Stimulated activated effector memory CD8-positive, alpha-beta T cell treated with anti-CD3 and anti-CD28 coated beads, Interleukin-12 subunit alpha, Interleukin-12 subunit beta, amount 100 ng/mL, for 72 hours (primary cell): ENCODE data around the gene AQP11.
"Not testable (repeated sequence)": the region's sequence is repeated elsewhere in the genome, so short reads cannot be mapped to it uniquely, and the experiment has no call there.

Experiments
- ATAC-seq: fragments of 150-1000 bp; cut with Tn5 transposase; 2 replicates; pipeline ENCODE4 v1.10.0; 2021
- DNase-seq, 2 donors: peaks; one replicate each; pipeline ENCODE4 v3.0.0; 2021 to 2022; ENCODE audit warnings: low spot score in 2 of 2
- H3K27ac Mint-ChIP-seq: one replicate; pipeline ENCODE4 v1.8.0; 2022; ENCODE audit warnings: mild to moderate bottlenecking, mixed read lengths
- H3K36me3 Mint-ChIP-seq: one replicate; pipeline ENCODE4 v1.8.0; 2022; ENCODE audit warnings: mild to moderate bottlenecking, mixed read lengths
- H3K4me1 Mint-ChIP-seq: one replicate; pipeline ENCODE4 v1.8.0; 2022; ENCODE audit warnings: mixed read lengths
- H3K4me3 Mint-ChIP-seq: one replicate; pipeline ENCODE4 v1.8.0; 2022; ENCODE audit warnings: mild to moderate bottlenecking, mixed read lengths
- H3K9me3 Mint-ChIP-seq: one replicate; pipeline ENCODE4 v1.8.0; 2022; ENCODE audit warnings: mixed read lengths

AQP11 gene

DNA sequence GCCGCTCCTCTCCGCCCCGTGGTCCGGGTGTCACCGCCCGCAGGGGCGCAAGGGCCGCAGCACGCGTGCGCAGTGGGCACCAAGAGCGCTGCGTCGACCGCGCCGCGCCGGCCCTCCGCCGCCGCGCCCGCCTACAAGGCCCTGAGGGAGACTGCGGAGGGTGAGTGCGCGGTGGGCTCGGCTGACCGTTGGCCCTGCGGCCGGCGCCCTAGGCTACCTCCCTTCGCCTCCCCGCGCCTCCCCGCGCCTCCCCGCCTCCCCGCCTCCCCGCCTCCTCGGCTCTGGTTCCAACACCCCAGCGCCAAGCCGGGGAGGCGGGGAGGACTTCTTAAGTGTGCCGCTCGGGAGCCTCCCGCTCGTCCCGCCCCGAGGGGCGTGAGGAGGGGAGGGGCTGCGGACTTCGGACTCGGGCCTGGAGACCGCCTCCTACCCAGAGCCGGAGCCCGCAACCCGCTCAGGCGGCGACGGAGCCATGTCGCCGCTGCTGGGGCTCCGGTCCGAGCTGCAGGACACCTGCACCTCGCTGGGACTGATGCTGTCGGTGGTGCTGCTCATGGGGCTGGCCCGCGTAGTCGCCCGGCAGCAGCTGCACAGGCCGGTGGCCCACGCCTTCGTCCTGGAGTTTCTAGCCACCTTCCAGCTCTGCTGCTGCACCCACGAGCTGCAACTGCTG lies at the start of gene AQP11:
Gene AQP11, plus strand, starts transcription at position 433 of the 673 bp plus-strand sequence. Its CDS starts 40 bp downstream, at position 473.
- H3K4me3 Mint-ChIP-seq, result peak within 1 kb of the TSS; percentile 83
- peaks cover 24% of the 10 kb centered on the region for H3K4me1 Mint-ChIP-seq
- DNase-seq, result peak; percentile 64 to 87
- no peaks in the 10 kb centered on the region for H3K9me3 Mint-ChIP-seq
- peaks cover 13% of the 10 kb centered on the region for H3K36me3 Mint-ChIP-seq
- H3K27ac Mint-ChIP-seq, result no peak within 1 kb of the TSS
- peak; percentile 90 for ATAC-seq

DNA sequence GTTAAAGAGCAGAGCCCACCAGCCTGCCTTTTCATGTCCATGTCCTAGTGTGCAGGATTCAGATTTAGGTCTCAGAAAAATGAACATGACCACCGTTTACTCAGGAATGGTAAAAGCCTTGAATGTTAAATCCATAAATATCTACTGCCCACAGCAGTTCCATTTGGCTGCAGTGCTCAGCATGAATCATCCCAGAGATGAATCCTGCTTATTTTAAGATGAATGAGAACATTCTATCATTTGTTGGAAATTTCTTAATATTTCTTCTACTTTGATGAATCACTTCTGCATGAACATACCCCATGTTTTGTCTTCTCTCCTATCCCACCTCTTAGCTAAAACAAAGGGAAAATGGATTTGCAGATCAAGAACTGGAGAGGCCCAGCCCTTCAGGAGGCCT lies 47.5 kb upstream of the AQP11 start:
- H3K4me1 Mint-ChIP-seq, result no peaks in the 10 kb centered on the region
- ATAC-seq, result no peak
- no peak overlapping the region for H3K27ac Mint-ChIP-seq
- H3K9me3 Mint-ChIP-seq, result no peaks in the 10 kb centered on the region
- H3K36me3 Mint-ChIP-seq, result no peaks in the 10 kb centered on the region
- H3K4me3 Mint-ChIP-seq, result no peak overlapping the region
- DNase-seq, result no peak

DNA sequence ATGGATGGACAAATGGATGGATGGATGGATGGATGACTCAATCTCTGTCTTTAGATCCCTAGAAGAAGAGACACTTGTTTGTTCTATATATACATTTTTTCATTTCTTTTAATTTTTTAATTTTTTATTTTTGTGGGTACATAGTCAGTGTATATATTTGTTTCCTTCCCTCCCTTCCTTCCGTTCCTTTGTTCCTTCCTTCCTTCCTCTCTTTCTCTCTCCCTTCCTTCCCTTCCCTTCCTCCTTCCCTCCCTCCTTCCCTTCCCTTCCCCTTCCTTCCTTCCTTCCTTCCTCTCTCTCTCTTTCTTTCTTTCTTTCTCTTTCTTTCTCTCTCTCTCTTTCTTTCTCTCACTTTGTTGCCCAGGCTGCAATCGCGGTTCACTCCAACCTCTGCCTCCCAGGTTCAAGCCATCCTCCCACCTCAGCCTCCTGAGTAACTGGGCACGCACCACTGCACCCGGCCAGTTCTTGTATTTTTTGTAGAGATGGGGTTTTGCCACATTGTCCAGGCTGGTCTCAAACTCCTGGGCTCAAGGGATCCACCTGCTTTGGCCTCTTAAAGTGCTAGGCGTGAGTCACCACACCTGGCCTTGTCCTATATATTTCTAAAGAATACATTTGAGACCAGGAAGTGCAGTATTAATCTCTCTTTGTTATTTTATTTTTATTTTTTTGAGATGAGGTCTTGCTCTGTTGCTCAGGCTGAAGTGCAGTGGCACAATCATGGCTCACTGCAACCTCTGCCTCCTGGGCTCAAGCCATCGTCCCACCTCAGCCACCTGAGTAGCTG lies 42.5 kb upstream of the AQP11 start:
- no peak for ATAC-seq
- no peaks in the 10 kb centered on the region for H3K9me3 Mint-ChIP-seq

GRCh38 chr11:77547863-77548551 lies 41.7 kb upstream of the AQP11 start:
- Mint-ChIP-seq H3K4me3 (no peak overlapping the region), H3K36me3 (no peaks in the 10 kb centered on the region), H3K9me3 (no peaks in the 10 kb centered on the region), H3K27ac (peak overlapping the region; percentile 6), H3K4me1 (peaks cover 9% of the 10 kb centered on the region)
- peak in 1 of 2 donors; percentile 50 for DNase-seq
- no peak for ATAC-seq

More for the DNA sequence above, 42.5 kb upstream of the AQP11 start:
- Mint-ChIP-seq H3K27ac (no peak overlapping the region), H3K4me3 (no peak overlapping the region), H3K36me3 (no peaks in the 10 kb centered on the region), H3K4me1 (peaks cover 9% of the 10 kb centered on the region)
- DNase-seq, result peak in 1 of 2 donors; percentile 36

DNA sequence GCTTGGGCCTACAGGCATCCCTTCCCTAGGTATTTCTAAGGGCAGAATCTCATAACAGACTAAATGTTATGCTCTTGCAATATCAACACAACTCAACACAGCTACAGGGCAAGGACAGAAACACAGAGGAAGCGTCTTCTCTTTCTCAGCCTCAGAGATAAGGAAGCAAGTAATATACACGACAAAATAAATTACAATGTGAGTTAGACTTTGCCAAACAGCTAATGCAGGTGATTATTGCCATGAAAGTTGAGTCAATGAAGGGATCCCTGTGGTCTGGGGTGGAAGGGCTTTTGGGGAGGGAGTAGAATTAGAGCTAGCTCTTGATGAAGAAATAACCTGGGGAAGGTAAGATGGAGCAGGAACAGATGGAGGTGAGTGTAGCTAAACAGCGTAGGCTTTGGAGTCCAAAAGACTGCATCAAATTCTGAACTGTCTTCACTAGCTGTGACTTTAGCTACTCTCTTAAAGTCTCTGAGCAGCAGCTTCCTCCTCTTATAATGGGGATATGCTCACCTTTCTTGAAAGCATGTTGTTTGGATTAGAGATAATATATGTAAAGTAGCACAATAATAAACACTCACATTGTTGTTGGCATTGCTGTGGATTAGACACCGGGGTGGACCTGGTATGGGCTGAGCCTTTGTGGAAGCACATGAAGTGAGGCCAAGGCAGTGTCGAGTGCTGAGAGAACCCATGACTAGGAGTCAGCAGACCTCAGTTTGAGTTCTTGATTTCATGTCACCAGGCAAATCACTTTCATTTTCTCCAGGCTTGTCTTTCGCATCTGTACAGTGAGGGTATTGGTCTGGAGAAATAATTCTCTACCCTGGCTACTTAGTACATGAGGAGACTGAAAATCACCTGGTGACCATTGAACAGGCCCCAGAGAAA lies 41.0 kb upstream of the AQP11 start:
- no peaks in the 10 kb centered on the region for H3K36me3 Mint-ChIP-seq
- peak in 1 of 2 donors; percentile 44 for DNase-seq
- ATAC-seq, result no peak
- peak overlapping the region; percentile 6 for H3K27ac Mint-ChIP-seq
- H3K4me3 Mint-ChIP-seq, result no peak overlapping the region
- H3K9me3 Mint-ChIP-seq, result no peaks in the 10 kb centered on the region
- peaks cover 9% of the 10 kb centered on the region for H3K4me1 Mint-ChIP-seq

- H3K27ac Mint-ChIP-seq, H3K4me3 Mint-ChIP-seq, H3K9me3 Mint-ChIP-seq, H3K36me3 Mint-ChIP-seq, ATAC-seq, H3K4me1 Mint-ChIP-seq, DNase-seq: not testable (repeated sequence)
These were observed 38.3 kb upstream of the AQP11 start for GRCh38 chr11:77551426-77551825.

- DNase-seq (no peak), ATAC-seq (no peak)
- H3K4me3 Mint-ChIP-seq, result no peak overlapping the region
- no peaks in the 10 kb centered on the region for H3K9me3 Mint-ChIP-seq
- no peaks in the 10 kb centered on the region for H3K36me3 Mint-ChIP-seq
- no peak overlapping the region for H3K27ac Mint-ChIP-seq
- no peaks in the 10 kb centered on the region for H3K4me1 Mint-ChIP-seq
These were observed 32.2 kb upstream of the AQP11 start for GRCh38 chr11:77557553-77557952.

DNA sequence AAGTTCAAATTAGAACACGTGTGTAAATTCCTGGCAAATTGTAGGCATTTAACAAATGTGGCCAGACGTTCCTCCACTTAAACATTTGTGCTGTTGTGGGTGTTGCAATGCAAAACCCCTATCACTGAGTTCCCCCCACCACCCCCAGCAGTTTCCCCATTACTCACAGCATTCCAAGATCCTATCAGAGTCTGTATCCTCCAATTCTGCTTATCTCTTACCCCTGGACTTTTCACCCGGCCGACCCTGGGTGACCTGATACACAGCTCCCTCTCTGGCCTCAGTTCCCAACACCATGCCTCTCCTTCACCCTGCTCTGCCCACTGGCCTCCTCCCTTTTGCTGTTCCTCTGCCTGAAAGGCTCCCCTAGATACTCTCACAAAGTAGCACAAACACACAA lies 31.4 kb upstream of the AQP11 start:
- Mint-ChIP-seq H3K4me1 (no peaks in the 10 kb centered on the region), H3K4me3 (no peak overlapping the region), H3K36me3 (no peaks in the 10 kb centered on the region), H3K27ac (no peak overlapping the region), H3K9me3 (no peaks in the 10 kb centered on the region)
- no peak for ATAC-seq
- no peak for DNase-seq

DNA sequence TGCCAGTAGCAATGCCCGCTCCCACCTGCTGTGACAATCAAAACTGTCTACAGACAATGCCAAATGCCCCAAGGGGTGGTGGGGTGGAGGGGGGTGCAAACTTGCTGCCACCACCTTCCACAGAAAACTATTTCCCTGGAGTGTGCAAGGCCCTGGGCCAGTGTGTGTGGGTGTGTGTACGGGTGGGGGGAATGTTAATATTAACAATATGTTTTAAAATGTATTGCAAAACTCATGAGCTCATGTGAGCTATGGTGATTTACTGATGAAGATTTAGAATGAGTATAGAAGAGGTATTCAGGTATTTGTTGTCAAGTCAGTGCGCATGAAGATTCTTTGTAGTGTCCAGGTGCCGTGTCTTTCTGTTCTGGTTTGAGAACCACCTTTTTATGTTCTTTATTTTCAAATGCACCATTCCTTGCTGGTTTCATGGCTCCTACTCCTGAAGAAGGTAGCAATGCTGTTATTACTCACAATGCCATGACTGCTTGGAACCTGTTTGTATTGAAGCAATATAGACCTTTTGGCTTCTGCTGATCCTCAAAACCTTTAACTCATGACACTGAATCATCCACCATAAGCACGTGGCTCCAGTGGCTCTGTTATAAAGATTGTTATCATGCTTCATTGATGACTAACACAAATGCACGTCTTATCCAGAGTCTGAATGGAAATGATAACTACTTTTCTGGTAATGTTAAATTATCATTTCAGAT lies 29.9 kb upstream of the AQP11 start:
- no peak overlapping the region for H3K4me3 Mint-ChIP-seq
- ATAC-seq, result no peak

DNA sequence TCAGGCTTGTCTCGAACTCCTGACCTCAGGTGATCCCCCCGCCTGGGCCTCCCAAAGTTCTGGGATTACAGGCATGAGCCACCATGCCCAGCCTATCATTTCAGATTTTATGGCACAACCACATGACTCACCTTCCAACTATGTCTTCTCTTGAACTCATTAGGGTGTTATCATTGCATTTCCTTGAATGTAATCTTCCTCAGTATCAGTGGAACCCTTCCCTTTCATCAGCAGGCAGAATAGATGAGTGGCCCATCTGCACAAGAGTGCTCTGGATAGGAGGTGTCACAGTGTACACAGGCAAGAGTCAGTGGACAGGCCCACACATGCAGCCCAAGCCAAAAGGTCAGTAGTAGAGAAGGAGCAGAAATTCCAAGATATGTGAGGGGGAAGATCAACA lies 29.1 kb upstream of the AQP11 start:
- no peak overlapping the region for H3K27ac Mint-ChIP-seq
- H3K36me3 Mint-ChIP-seq, result no peaks in the 10 kb centered on the region
- no peaks in the 10 kb centered on the region for H3K4me1 Mint-ChIP-seq
- ATAC-seq (peak; percentile 36), DNase-seq (peak in 1 of 2 donors; percentile 22)
- H3K9me3 Mint-ChIP-seq, result peaks cover 4% of the 10 kb centered on the region
- H3K4me3 Mint-ChIP-seq, result no peak overlapping the region

More for the DNA sequence above, 29.9 kb upstream of the AQP11 start:
- no peaks in the 10 kb centered on the region for H3K36me3 Mint-ChIP-seq
- no peak for DNase-seq
- no peak overlapping the region for H3K27ac Mint-ChIP-seq
- H3K4me1 Mint-ChIP-seq, result no peaks in the 10 kb centered on the region
- peaks cover under 1% of the 10 kb centered on the region for H3K9me3 Mint-ChIP-seq

- Mint-ChIP-seq H3K4me3 (no peak overlapping the region), H3K27ac (no peak overlapping the region), H3K9me3 (peaks cover 4% of the 10 kb centered on the region), H3K4me1 (no peaks in the 10 kb centered on the region), H3K36me3 (no peaks in the 10 kb centered on the region)
- peak in 1 of 2 donors; percentile 25 for DNase-seq
- ATAC-seq, result no peak
These were observed 28.5 kb upstream of the AQP11 start for GRCh38 chr11:77561257-77561656.

- ATAC-seq (no peak), DNase-seq (no peak)
- H3K27ac Mint-ChIP-seq, result no peak overlapping the region
- H3K36me3 Mint-ChIP-seq, result no peaks in the 10 kb centered on the region
- no peak overlapping the region for H3K4me3 Mint-ChIP-seq
- H3K4me1 Mint-ChIP-seq, result no peaks in the 10 kb centered on the region
- H3K9me3 Mint-ChIP-seq, result peaks cover 4% of the 10 kb centered on the region
These were observed 21.4 kb upstream of the AQP11 start for GRCh38 chr11:77568306-77568705.

- no peaks in the 10 kb centered on the region for H3K36me3 Mint-ChIP-seq
- DNase-seq, result peak in 1 of 2 donors; percentile 45
- ATAC-seq, result no peak
- H3K4me1 Mint-ChIP-seq, result no peaks in the 10 kb centered on the region
- H3K9me3 Mint-ChIP-seq, result peaks cover 4% of the 10 kb centered on the region
- no peak overlapping the region for H3K27ac Mint-ChIP-seq
- H3K4me3 Mint-ChIP-seq, result no peak overlapping the region
These were observed 20.7 kb upstream of the AQP11 start for GRCh38 chr11:77568916-77569675.

DNA sequence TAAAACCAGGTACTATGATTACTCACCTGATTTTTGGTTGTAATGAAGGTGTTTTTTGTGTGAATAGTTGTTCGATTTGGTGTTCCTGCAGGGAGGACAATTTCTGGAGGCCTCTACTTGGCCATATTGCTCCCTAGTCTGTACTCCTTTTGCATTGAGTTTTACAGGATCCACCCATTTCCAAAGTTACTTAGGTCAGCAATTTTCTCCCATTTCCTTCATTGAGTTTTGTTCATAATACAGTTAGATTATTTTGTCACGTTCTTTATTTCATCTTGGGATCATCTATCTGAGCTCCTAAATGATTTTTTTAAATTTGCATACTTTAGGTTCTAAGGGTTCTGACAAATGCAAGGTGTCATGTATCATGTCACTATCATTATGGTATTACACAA lies 20.1 kb upstream of the AQP11 start:
- no peaks in the 10 kb centered on the region for H3K36me3 Mint-ChIP-seq
- no peak for DNase-seq
- no peak for ATAC-seq
- no peak overlapping the region for H3K4me3 Mint-ChIP-seq
- H3K9me3 Mint-ChIP-seq, result peaks cover 4% of the 10 kb centered on the region
- H3K27ac Mint-ChIP-seq, result no peak overlapping the region
- H3K4me1 Mint-ChIP-seq, result no peaks in the 10 kb centered on the region
